NT2/D1 (cell line): Measurements from ENCODE around the gene SYNPO2.

Source experiments
- DNase-seq: peaks from one replicate; pipeline ENCODE4 v3.0.0-alpha.2; 2011; ENCODE audit warnings: low read depth, low spot score
- H3K27me3 ChIP-seq: 2 replicates; pipeline ENCODE4 v1.6.0; 2011; ENCODE audit warnings: mild to moderate bottlenecking; ENCODE audit not compliant: insufficient read length, insufficient read depth
- H3K36me3 ChIP-seq: 2 replicates; pipeline ENCODE4 v1.6.1; 2011; ENCODE audit warnings: mild to moderate bottlenecking, low read length, mixed read lengths; ENCODE audit not compliant: insufficient read depth, insufficient read length
- H3K4me1 ChIP-seq: 2 replicates; pipeline ENCODE4 v1.5.1; 2011; ENCODE audit not compliant: insufficient read depth, insufficient read length
- H3K4me3 ChIP-seq: 2 replicates; pipeline ENCODE4 v1.5.1; 2011; ENCODE audit warnings: low read depth; ENCODE audit not compliant: insufficient read length
- H3K9ac ChIP-seq: 2 replicates; pipeline ENCODE4 v1.6.0; 2011; ENCODE audit warnings: low read depth; ENCODE audit not compliant: insufficient read length
- H3K9me3 ChIP-seq: 2 replicates; pipeline ENCODE4 v1.5.1; 2011; ENCODE audit warnings: mild to moderate bottlenecking, low read length; ENCODE audit not compliant: insufficient read depth
- SUZ12 ChIP-seq: IDR thresholded peaks from 2 replicates; pipeline ENCODE4 v1.6.1; 2011; ENCODE audit not compliant: insufficient read length, insufficient read depth; ENCODE audit errors: extremely low read depth
- YY1 ChIP-seq: IDR thresholded peaks from 2 replicates; pipeline ENCODE4 v1.6.1; 2011; ENCODE audit not compliant: insufficient read length, insufficient read depth
- ZNF274 ChIP-seq: IDR thresholded peaks from 2 replicates; pipeline ENCODE4 v1.6.1; 2011; ENCODE audit warnings: mild to moderate bottlenecking, low read depth, low read length

Gene SYNPO2

GRCh38 chr4:119028296-119028695 is 139.6 kb downstream of the SYNPO2 start:
- H3K36me3 ChIP-seq: no peaks in the 10 kb centered on the region
- no peaks in the 10 kb centered on the region for H3K4me1 ChIP-seq
- TF ChIP-seq SUZ12: no peak
- no peak for TF ChIP-seq YY1
- no peak for TF ChIP-seq ZNF274

GRCh38 chr4:119029847-119030535 is 141.3 kb downstream of the SYNPO2 start:
- Histone ChIP-seq H3K36me3 (no peaks in the 10 kb centered on the region), H3K4me1 (no peaks in the 10 kb centered on the region), H3K27me3 (no peaks in the 10 kb centered on the region), H3K9me3 (no peaks in the 10 kb centered on the region), H3K4me3 (no peak overlapping the region), H3K9ac (no peak overlapping the region)
- no peak for DNase-seq
- TF ChIP-seq YY1 (no peak), SUZ12 (no peak), ZNF274 (no peak)

More at GRCh38 chr4:119028296-119028695, 139.6 kb downstream of the SYNPO2 start:
- no peak overlapping the region for H3K9ac ChIP-seq
- DNase-seq: no peak
- H3K9me3 ChIP-seq: no peaks in the 10 kb centered on the region
- no peak overlapping the region for H3K4me3 ChIP-seq
- no peaks in the 10 kb centered on the region for H3K27me3 ChIP-seq

GRCh38 chr4:119030536-119030890 is 141.9 kb downstream of the SYNPO2 start:
- DNase-seq: no peak
- H3K4me1 ChIP-seq: no peaks in the 10 kb centered on the region
- H3K9ac ChIP-seq: no peak overlapping the region
- TF ChIP-seq SUZ12: no peak
- TF ChIP-seq ZNF274: no peak
- TF ChIP-seq YY1: no peak
- H3K4me3 ChIP-seq: no peak overlapping the region
- H3K27me3 ChIP-seq: no peaks in the 10 kb centered on the region
- no peaks in the 10 kb centered on the region for H3K36me3 ChIP-seq
- no peaks in the 10 kb centered on the region for H3K9me3 ChIP-seq

- TF ChIP-seq ZNF274: no peak
- TF ChIP-seq YY1: no peak
- TF ChIP-seq SUZ12: no peak
- Histone ChIP-seq H3K4me1 (no peaks in the 10 kb centered on the region), H3K36me3 (no peaks in the 10 kb centered on the region), H3K9me3 (no peaks in the 10 kb centered on the region), H3K27me3 (no peaks in the 10 kb centered on the region), H3K4me3 (no peak overlapping the region), H3K9ac (no peak overlapping the region)
- DNase-seq: no peak
These were observed 142.6 kb downstream of the SYNPO2 start for GRCh38 chr4:119031218-119031617.

GRCh38 chr4:119032921-119033685 is 144.4 kb downstream of the SYNPO2 start:
- H3K4me1 ChIP-seq: no peaks in the 10 kb centered on the region
- no peaks in the 10 kb centered on the region for H3K27me3 ChIP-seq
- TF ChIP-seq ZNF274: no peak
- no peak for TF ChIP-seq YY1
- no peak for TF ChIP-seq SUZ12
- no peaks in the 10 kb centered on the region for H3K36me3 ChIP-seq
- no peak overlapping the region for H3K4me3 ChIP-seq
- no peak for DNase-seq
- H3K9me3 ChIP-seq: no peaks in the 10 kb centered on the region
- no peak overlapping the region for H3K9ac ChIP-seq

- H3K9ac ChIP-seq: no peak overlapping the region
- TF ChIP-seq SUZ12 (no peak), ZNF274 (no peak), YY1 (no peak)
- H3K4me1 ChIP-seq: no peaks in the 10 kb centered on the region
- H3K9me3 ChIP-seq: no peaks in the 10 kb centered on the region
- no peak for DNase-seq
- no peak overlapping the region for H3K4me3 ChIP-seq
- H3K36me3 ChIP-seq: no peaks in the 10 kb centered on the region
- H3K27me3 ChIP-seq: no peaks in the 10 kb centered on the region
These were observed 145.8 kb downstream of the SYNPO2 start for GRCh38 chr4:119034276-119035008.
